PC-3 (cell line): Measurements from ENCODE around the gene PTF1A. TPM values are rescaled to one million over a fixed set of nuclear protein-coding genes. Genes with fewer than 3 reads are reported as not detected.

Source experiments
- ATAC-seq: fragments of 200-7000 bp; cut with Tn5 transposase; 2 replicates; pipeline ENCODE4 v1.9.1; 2020; ENCODE audit warnings: mild to moderate bottlenecking, moderate library complexity
- BruUV-seq: library from RNA; stranded (reverse); fragments of 400-500 nt; replicated peaks from 2 replicates; lab custom pipeline; 2021; lab: Mats Ljungman, UMichigan
- CTCF ChIA-PET: fragments of 300-600 bp; sonication (Branson Sonifier 250); formaldehyde crosslinking; loops from one replicate; lab custom pipeline; 2022; ENCODE audit warnings: antibody characterized with exemption; lab: Charles Lee
- POLR2A ChIA-PET: fragments of 300-600 bp; sonication (Branson Sonifier 250); formaldehyde crosslinking; loops from one replicate; lab custom pipeline; 2022; ENCODE audit warnings: antibody characterized with exemption; ENCODE audit not compliant: unreplicated experiment; lab: Charles Lee
- DNase-seq: peaks from one replicate; pipeline ENCODE4 v3.0.0-alpha.2; 2015
- H2AFZ ChIP-seq: fragments of 300-600 bp; sonication (generic); 2 replicates; pipeline ENCODE4 v1.6.0; 2016; ENCODE audit warnings: antibody characterized with exemption, low read length
- H3F3A ChIP-seq: fragments of 300-600 bp; sonication (generic); one replicate; pipeline ENCODE4 v1.6.0; 2017; ENCODE audit warnings: antibody characterized with exemption, low read length, control low read depth, mild to moderate bottlenecking; ENCODE audit not compliant: unreplicated experiment
- H3K27ac ChIP-seq: fragments of 300-600 bp; sonication (generic); 2 replicates; pipeline ENCODE4 v1.5.1; 2016; ENCODE audit warnings: mild to moderate bottlenecking, low read length
- H3K27me3 ChIP-seq: fragments of 300-600 bp; sonication (generic); 2 replicates; pipeline ENCODE4 v1.6.1; 2016; ENCODE audit warnings: low read length, mixed read lengths
- H3K36me3 ChIP-seq: fragments of 300-600 bp; sonication (generic); 2 replicates; pipeline ENCODE4 v1.6.1; 2016; ENCODE audit warnings: low read depth, mixed run types, low read length, mixed read lengths
- H3K4me1 ChIP-seq: fragments of 300-600 bp; sonication (generic); 2 replicates; pipeline ENCODE4 v1.5.1; 2016; ENCODE audit warnings: low read length; ENCODE audit not compliant: insufficient read depth
- H3K4me2 ChIP-seq: fragments of 300-600 bp; sonication (generic); 2 replicates; pipeline ENCODE4 v1.6.0; 2016; ENCODE audit warnings: low read length
- H3K4me3 ChIP-seq: fragments of 300-600 bp; sonication (generic); 2 replicates; pipeline ENCODE4 v1.5.1; 2016; ENCODE audit warnings: mild to moderate bottlenecking, low read length, mixed read lengths
- H3K79me2 ChIP-seq: fragments of 300-600 bp; sonication (generic); 2 replicates; pipeline ENCODE4 v1.6.1; 2017; ENCODE audit warnings: low read length, mixed read lengths
- H3K9ac ChIP-seq: fragments of 300-600 bp; sonication (generic); 2 replicates; pipeline ENCODE4 v1.6.0; 2016; ENCODE audit warnings: mild to moderate bottlenecking, low read length
- H3K9me2 ChIP-seq: fragments of 300-600 bp; sonication (generic); replicated peaks from 2 replicates; pipeline ENCODE4 v1.6.1; 2016; ENCODE audit warnings: mixed run types, low read length, mixed read lengths
- H3K9me3 ChIP-seq: fragments of 300-600 bp; sonication (generic); 2 replicates; pipeline ENCODE4 v1.6.1; 2016; ENCODE audit warnings: low read length, mixed read lengths
- H4K20me1 ChIP-seq: fragments of 300-600 bp; sonication (generic); 2 replicates; pipeline ENCODE4 v1.6.1; 2016; ENCODE audit warnings: low read length, mixed read lengths
- EZH2 ChIP-seq: fragments of 300-600 bp; sonication (generic); IDR thresholded peaks from one replicate; pipeline ENCODE4 v1.6.1; 2017; ENCODE audit warnings: antibody characterized with exemption, mild to moderate bottlenecking, low read length; ENCODE audit not compliant: unreplicated experiment
- EZH2phosphoT487 ChIP-seq: fragments of 300-600 bp; sonication (generic); IDR thresholded peaks from 2 replicates; pipeline ENCODE4 v1.6.1; 2018; ENCODE audit warnings: mild to moderate bottlenecking, antibody characterized with exemption, low read length, borderline replicate concordance
- intact Hi-C: fragments of 100-400 bp; cut with micrococcal nuclease; formaldehyde crosslinking; loops from 2 replicates; pipeline ENCODE4 v1.9.0; 2023
- total RNA-seq: library from RNA; depleted of rRNA; stranded (reverse); fragments of >200 nt; gene quantifications from 2 replicates; pipeline ENCODE4 v1.2.3, GENCODE V29; 2014
- TF ChIP-seq, protein P1 (sequence below): fragments of 300-600 bp; sonication (generic); conservative IDR thresholded peaks from 2 replicates; pipeline ENCODE4 v1.5.1; 2017; ENCODE audit warnings: antibody characterized with exemption, low read depth, mild to moderate bottlenecking, low read length

Gene PTF1A
- total RNA-seq, 1 experiment from 2014 or later, result not detected

DNA sequence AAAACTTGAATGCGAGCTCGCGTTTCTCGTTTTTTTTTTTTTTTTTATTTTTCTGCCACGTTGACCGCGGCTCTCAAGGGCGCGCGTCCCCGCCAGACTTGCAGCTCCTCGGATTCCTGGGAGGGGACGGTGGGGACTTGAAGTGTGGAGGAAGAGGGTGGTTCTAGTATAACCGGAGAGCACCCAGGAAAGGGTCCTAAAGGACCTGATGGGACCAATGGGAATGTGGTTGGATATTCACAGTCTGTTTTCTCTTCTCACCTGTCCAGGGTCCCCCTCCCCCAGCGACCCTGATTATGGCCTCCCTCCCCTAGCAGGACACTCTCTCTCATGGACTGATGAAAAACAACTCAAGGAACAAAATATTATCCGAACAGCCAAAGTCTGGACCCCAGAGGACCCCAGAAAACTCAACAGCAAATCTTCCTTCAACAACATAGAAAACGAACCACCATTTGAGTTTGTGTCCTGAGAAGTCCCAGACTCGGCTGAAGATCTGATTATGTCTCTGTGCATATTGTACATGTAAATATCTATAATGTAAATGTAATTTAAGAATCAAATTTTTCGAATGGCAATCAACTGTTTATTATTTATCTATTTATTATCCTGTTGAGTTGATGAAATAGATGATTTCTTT lies 1.4 kb downstream of the PTF1A start:
- Histone ChIP-seq H3K27ac (no peak overlapping the region), H3K79me2 (no peaks in the 10 kb centered on the region), H3K4me2 (no peak overlapping the region), H3K9me2 (no peaks in the 10 kb centered on the region), H4K20me1 (no peaks in the 10 kb centered on the region), H3K9ac (no peak overlapping the region), H3F3A (no peaks in the 10 kb centered on the region), H3K4me3 (no peak overlapping the region), H3K9me3 (no peaks in the 10 kb centered on the region), H3K4me1 (no peaks in the 10 kb centered on the region), H3K27me3 (peaks cover 28% of the 10 kb centered on the region), H3K36me3 (no peaks in the 10 kb centered on the region), H2AFZ (no peak overlapping the region)
- ChIA-PET POLR2A (no interaction called here), CTCF (no interaction called here)
- no TSS peak for BruUV-seq
- ATAC-seq (no peak), DNase-seq (no peak)
- intact Hi-C loops, result no loop called here
- TF ChIP-seq EZH2phosphoT487 (no peak), EZH2 (no peak)
- TF ChIP-seq, protein P1, sequence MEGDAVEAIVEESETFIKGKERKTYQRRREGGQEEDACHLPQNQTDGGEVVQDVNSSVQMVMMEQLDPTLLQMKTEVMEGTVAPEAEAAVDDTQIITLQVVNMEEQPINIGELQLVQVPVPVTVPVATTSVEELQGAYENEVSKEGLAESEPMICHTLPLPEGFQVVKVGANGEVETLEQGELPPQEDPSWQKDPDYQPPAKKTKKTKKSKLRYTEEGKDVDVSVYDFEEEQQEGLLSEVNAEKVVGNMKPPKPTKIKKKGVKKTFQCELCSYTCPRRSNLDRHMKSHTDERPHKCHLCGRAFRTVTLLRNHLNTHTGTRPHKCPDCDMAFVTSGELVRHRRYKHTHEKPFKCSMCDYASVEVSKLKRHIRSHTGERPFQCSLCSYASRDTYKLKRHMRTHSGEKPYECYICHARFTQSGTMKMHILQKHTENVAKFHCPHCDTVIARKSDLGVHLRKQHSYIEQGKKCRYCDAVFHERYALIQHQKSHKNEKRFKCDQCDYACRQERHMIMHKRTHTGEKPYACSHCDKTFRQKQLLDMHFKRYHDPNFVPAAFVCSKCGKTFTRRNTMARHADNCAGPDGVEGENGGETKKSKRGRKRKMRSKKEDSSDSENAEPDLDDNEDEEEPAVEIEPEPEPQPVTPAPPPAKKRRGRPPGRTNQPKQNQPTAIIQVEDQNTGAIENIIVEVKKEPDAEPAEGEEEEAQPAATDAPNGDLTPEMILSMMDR, result no peak

GRCh38 chr10:23194471-23194965 lies 2.4 kb downstream of the PTF1A start:
- H3K27ac ChIP-seq, result no peak overlapping the region
- H4K20me1 ChIP-seq, result no peaks in the 10 kb centered on the region
- DNase-seq, result no peak
- H3K27me3 ChIP-seq, result peaks cover 38% of the 10 kb centered on the region
- H3K4me2 ChIP-seq, result no peak overlapping the region
- no peak overlapping the region for H2AFZ ChIP-seq
- no peaks in the 10 kb centered on the region for H3F3A ChIP-seq
- ATAC-seq, result no peak
- no TSS peak for BruUV-seq
- H3K9me3 ChIP-seq, result no peaks in the 10 kb centered on the region
- H3K79me2 ChIP-seq, result no peaks in the 10 kb centered on the region
- TF ChIP-seq EZH2 (no peak), EZH2phosphoT487 (no peak)
- TF ChIP-seq, protein P1, result no peak
- H3K9me2 ChIP-seq, result no peaks in the 10 kb centered on the region
- ChIA-PET CTCF (no interaction called here), POLR2A (no interaction called here)
- H3K4me3 ChIP-seq, result no peak overlapping the region
- intact Hi-C loops, result no loop called here
- no peak overlapping the region for H3K9ac ChIP-seq
- H3K36me3 ChIP-seq, result no peaks in the 10 kb centered on the region
- no peaks in the 10 kb centered on the region for H3K4me1 ChIP-seq
